Smooth muscle cell of the umbilical artery (primary cell): ENCODE results near the gene AKIRIN2. TPM values are rescaled to one million over a fixed set of nuclear protein-coding genes. Genes with fewer than 3 reads are reported as not detected.

Source experiments
- total RNA-seq: library from RNA; depleted of rRNA; stranded (reverse); fragments of >200 nt; gene quantifications from 2 replicates; pipeline ENCODE4 v1.2.3, GENCODE V29; 2014

Gene AKIRIN2
- total RNA-seq, result 17.2 and 19.7 TPM in 2 replicates

DNA sequence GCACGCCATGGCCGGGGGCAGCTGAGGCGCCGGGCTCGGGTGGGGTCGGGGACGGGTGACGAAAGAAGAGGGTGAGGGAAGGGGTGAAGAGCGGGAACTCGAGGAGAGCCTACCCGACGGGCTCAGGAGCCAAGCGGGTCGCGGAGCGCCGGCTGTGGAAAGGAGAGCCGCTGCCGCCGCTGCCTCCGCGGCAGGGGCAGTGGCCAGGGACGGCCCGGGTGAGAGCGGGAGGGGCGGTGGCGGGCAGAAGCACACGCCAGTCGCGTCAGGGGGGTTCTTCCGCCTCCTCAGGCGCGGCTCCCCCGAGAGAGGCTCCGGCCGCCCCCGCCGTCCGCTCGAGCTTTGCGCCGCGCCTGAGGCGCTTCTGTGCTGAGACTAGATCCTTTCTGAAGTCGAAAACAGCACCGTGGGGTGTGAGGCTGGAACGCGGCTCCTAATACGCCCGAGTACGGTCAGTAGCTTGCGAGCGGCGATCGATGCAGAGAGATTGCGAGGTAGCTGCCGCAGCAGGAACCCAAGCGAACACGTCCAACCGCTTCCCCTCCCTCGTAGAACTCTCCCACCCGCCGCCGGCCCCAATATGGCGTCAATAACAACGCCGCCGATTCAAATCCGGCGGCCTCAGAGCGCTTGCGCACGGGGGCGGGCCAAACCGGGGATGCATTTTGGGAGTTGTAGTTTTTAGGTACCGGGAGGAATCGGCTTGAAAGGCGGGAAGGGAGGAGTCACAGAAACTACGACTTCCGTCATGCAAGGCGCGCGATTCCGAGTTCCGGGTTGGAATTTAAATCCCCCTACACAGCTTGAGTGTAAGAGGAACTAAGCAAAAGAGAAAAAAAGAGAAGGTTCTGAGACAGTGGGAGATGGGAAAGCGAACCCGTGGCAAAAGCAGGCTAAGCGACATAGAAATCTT is at the start of gene AKIRIN2:
AKIRIN2 (minus strand) TSS at position 558 of the 913 bp plus-strand sequence; CDS start at position 9, 549 bp downstream.

Other genes with a start within 250 kb of the AKIRIN2 start
- 18.2 and 22.9 TPM in 2 replicates for gene SLC35A1, start 229.3 kb downstream of the AKIRIN2 start, total RNA-seq
- gene RARS2, start 112.2 kb downstream of the AKIRIN2 start, total RNA-seq, result 48.7 and 48.9 TPM in 2 replicates
- gene ORC3, start 112.1 kb downstream of the AKIRIN2 start, total RNA-seq, result 24.6 and 34.3 TPM in 2 replicates